GM12878 (cell line): ENCODE results near the gene HYCC2. TPM values are rescaled to one million over a fixed set of nuclear protein-coding genes. Genes with fewer than 3 reads are reported as not detected.

ENCODE experiments used
- ATAC-seq: fragments of 200-7000 bp; cut with Tn5 transposase; 3 replicates; pipeline ENCODE4 v1.9.1; 2020; ENCODE audit warnings: mild to moderate bottlenecking, moderate library complexity
- BruUV-seq: library from RNA; stranded (reverse); fragments of 400-500 nt; replicated peaks from 2 replicates; lab custom pipeline; 2021; lab: Mats Ljungman, UMichigan
- CTCF ChIA-PET: fragments of 300-600 bp; sonication (Branson Sonifier 250); formaldehyde crosslinking; extraction: SDS; loops from one replicate; lab custom pipeline; 2021; ENCODE audit warnings: inconsistent platforms; lab: Yijun Ruan, JAX
- POLR2A ChIA-PET: fragments of 350-600 bp; formaldehyde crosslinking; extraction: SDS; loops from one replicate; lab custom pipeline; 2021; ENCODE audit warnings: inconsistent platforms; lab: Charles Lee
- RAD21 ChIA-PET: fragments of 300-600 bp; sonication (Branson Sonifier 250); formaldehyde crosslinking; loops from one replicate; lab custom pipeline; 2023; ENCODE audit warnings: antibody characterized with exemption; ENCODE audit not compliant: unreplicated experiment; lab: Charles Lee
- SMC1A ChIA-PET: fragments of 300-600 bp; sonication (Branson Sonifier 250); formaldehyde crosslinking; loops from one replicate; lab custom pipeline; 2023; ENCODE audit not compliant: unreplicated experiment, uncharacterized antibody; lab: Charles Lee
- DNase-seq: peaks from one replicate; pipeline ENCODE4 v3.0.0-alpha.2; 2011; ENCODE audit warnings: low read depth, low spot score
- FAIRE-seq: peaks from 3 replicates; lab custom pipeline; 2011; peaks lifted over from hg19 to GRCh38; lab: Jason Lieb, UNC
- H2AFZ ChIP-seq: 2 replicates; pipeline ENCODE4 v1.6.0; 2011; ENCODE audit warnings: low read depth, low read length, control low read depth; ENCODE audit not compliant: control insufficient read depth
- H3K27ac ChIP-seq: 2 replicates; pipeline ENCODE4 v1.5.1; 2011; ENCODE audit warnings: control low read depth; ENCODE audit not compliant: control insufficient read depth, insufficient read depth
- H3K27me3 ChIP-seq, 2 experiments: replicated peaks in 1 of 2; 2 replicates each; pipeline versions ENCODE4 v1.6.0 to v1.6.1; 2011; ENCODE audit warnings: low read length in 1 of 2; ENCODE audit not compliant: control insufficient read depth in 2 of 2, insufficient read depth in 2 of 2
- H3K36me3 ChIP-seq, 2 experiments: 2 replicates each; pipeline ENCODE4 v1.5.1; 2011; ENCODE audit warnings: low read length in 1 of 2; ENCODE audit not compliant: control insufficient read depth in 2 of 2, insufficient read depth in 2 of 2
- H3K4me1 ChIP-seq: 2 replicates; pipeline ENCODE4 v1.6.1; 2011; ENCODE audit warnings: mild to moderate bottlenecking, low read length, moderate library complexity, mixed read lengths; ENCODE audit not compliant: control insufficient read depth, insufficient read depth
- H3K4me2 ChIP-seq: 2 replicates; pipeline ENCODE4 v1.6.0; 2011; ENCODE audit warnings: control low read depth; ENCODE audit not compliant: control insufficient read depth, insufficient read depth
- H3K4me3 ChIP-seq: fragments of 200-600 bp; sonication (generic); 2 replicates; pipeline ENCODE4 v1.5.1; 2016
- H3K79me2 ChIP-seq: 2 replicates; pipeline ENCODE4 v1.6.0; 2011; ENCODE audit warnings: low read length; ENCODE audit not compliant: control insufficient read depth, insufficient read depth
- H3K9ac ChIP-seq: 2 replicates; pipeline ENCODE4 v1.8.0; 2011; ENCODE audit warnings: low read length, control low read depth, mixed read lengths; ENCODE audit not compliant: control insufficient read depth, insufficient read depth
- H3K9me3 ChIP-seq: replicated peaks from 3 replicates; pipeline ENCODE4 v1.5.1; 2011; ENCODE audit warnings: mild to moderate bottlenecking, low read length; ENCODE audit not compliant: control insufficient read depth, insufficient read depth
- H4K20me1 ChIP-seq: 2 replicates; pipeline ENCODE4 v1.6.0; 2011; ENCODE audit not compliant: control insufficient read depth, insufficient read depth
- ELK1 ChIP-seq: IDR thresholded peaks from 2 replicates; pipeline ENCODE4 v1.6.1; 2012; ENCODE audit warnings: low read depth, low read length, improper control_type of control experiment
- HSF1 ChIP-seq: fragments of 150-350 bp; IDR thresholded peaks from 2 replicates; pipeline ENCODE4 v1.6.1; 2014; ENCODE audit warnings: mild to moderate bottlenecking, low read depth, low read length
- NRF1 ChIP-seq: conservative IDR thresholded peaks from 2 replicates; pipeline ENCODE4 v1.6.1; 2011; ENCODE audit warnings: mild to moderate bottlenecking, low read depth, low read length, improper control_type of control experiment
- POLR2AphosphoS2 ChIP-seq: IDR thresholded peaks from 2 replicates; pipeline ENCODE4 v1.6.1; 2011; ENCODE audit warnings: low read depth, mild to moderate bottlenecking, low read length, improper control_type of control experiment, moderate library complexity
- RFX5 ChIP-seq: IDR thresholded peaks from 2 replicates; pipeline ENCODE4 v1.6.1; 2011; ENCODE audit warnings: low read depth, low read length, improper control_type of control experiment
- WGBS: methylation state at CpG from one replicate; pipeline ENCODE4 v1.1.6; 2016; ENCODE audit warnings: low lambda C conversion rate; ENCODE audit not compliant: insufficient replicate concordance, insufficient coverage; ENCODE audit errors: missing lambda C conversion rate; 5-methylcytosine and 5-hydroxymethylcytosine counted together
- in situ Hi-C: fragments of 300-500 bp; cut with MboI; formaldehyde crosslinking; loops from 9 replicates; pipeline ENCODE4 v1.14.3; 2018; ENCODE audit warnings: mixed read lengths
- intact Hi-C: fragments of 100-400 bp; cut with micrococcal nuclease; formaldehyde crosslinking; loops from one replicate; pipeline ENCODE4 v1.14.2; 2022; ENCODE audit not compliant: unreplicated experiment
- polyA plus RNA-seq, 11 experiments: library from polyadenylated mRNA; depleted of rRNA in 4 of 11; unstranded in 6 of 11; stranded (reverse) in 5 of 11; fragments of >200 nt; fragmentation: Nextera tagmentation in 4 of 11; fragmentation: Illumina TruSeq in 1 of 11; extraction: Ambion mirVana in 4 of 11; extraction: Trizol in 1 of 11; gene quantifications; 1 replicate in 1 of 11; 2 replicates in 10 of 11; pipeline versions ENCODE4 v1.2.1 to v1.2.3, GENCODE V29; 2011 to 2016; ENCODE audit warnings: inconsistent platforms in 2 of 11, missing spikeins in 2 of 11, low read depth in 1 of 11
- total RNA-seq, 4 experiments: library from RNA; depleted of rRNA in 3 of 4; stranded (reverse); fragments of >200 nt in 3 of 4; fragmentation: Illumina TruSeq in 1 of 4; extraction: Trizol in 1 of 4; gene quantifications; 2 replicates each; pipeline versions ENCODE4 v1.2.1 to v1.2.3, GENCODE V29; 2013 to 2021
- TF ChIP-seq, protein P1 (sequence below): fragments of 150-350 bp; IDR thresholded peaks from 2 replicates; pipeline ENCODE4 v1.6.1; 2016; ENCODE audit warnings: low read depth, low read length
- TF ChIP-seq, protein P2 (sequence below): fragments of 450-650 bp; conservative IDR thresholded peaks from 2 replicates; pipeline ENCODE4 v1.6.1; 2017; ENCODE audit warnings: mild to moderate bottlenecking, moderate library complexity

The HYCC2 gene
- total and polyA plus RNA-seq, 10 of the 15 experiments (the other 5 are each of a cell fraction or from before 2014, with no cell fraction given) = 3.4 to 17.4 (median 8.0) TPM

DNA sequence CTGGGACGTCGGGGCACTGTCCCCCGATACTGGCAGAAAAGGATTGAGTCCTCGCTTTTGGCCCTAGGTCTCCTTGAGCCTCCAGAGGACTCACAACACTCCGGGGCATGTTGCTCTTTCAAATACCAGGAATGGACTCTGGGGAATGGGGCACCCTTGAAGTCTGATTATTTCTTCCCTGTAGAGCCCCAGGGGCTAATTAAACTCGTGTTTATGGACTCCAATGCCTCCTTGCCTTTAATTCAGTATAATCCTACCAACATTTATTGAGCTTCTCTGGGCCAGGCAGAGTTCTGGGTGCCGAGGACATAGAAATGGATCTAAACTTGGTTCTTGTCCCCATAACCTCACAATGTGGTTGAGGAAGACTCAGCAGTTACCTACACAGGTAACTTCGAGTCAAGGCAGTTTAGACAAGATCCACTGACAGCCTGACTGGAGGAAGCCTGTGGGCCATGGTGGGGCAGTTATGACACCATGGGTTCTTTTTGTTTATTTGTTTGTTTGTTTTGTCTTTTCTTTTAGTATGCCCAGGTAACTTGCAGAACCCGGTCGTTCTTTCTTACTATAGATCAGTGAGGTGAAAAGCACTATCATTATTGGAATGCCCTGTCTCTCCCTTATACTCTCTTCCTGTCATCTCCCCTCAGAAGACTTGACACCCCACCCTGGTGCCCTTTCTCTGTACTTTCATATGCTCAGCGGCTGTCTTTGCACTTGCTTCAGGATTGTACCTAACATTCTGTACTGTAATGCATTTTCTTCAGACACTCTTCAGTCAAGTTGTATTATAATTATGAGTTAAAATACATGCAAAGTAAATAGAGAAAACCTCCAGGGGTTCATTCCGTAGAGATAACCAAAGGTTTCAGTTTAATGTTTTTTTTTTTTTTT, 47.7 kb upstream of the HYCC2 start (continued):
- no peak for TF ChIP-seq HSF1

- CTCF ChIA-PET = interaction anchor here (0.7 to 5.0 kb wide), 23 partner anchors 9 to 217 kb away, joined by 3 to 53 read pairs (median 5); partner anchors contain the start of genes CASP10 and HYCC2
- intact Hi-C loops (loop anchor here (1.0 to 5.0 kb wide), 6 partner anchors 11 to 306 kb away; partner anchors contain the start of gene ORC2), in situ Hi-C loops (no loop called here)
- no peaks in the 10 kb centered on the region for H3K9me3 ChIP-seq
- peaks cover 16% of the 10 kb centered on the region for H3K4me1 ChIP-seq
- RAD21 ChIA-PET = interaction anchor here (0.7 to 7.7 kb wide), 15 partner anchors 31 to 229 kb away, joined by 3 to 71 read pairs (median 4); partner anchors contain the start of genes CASP10, NIF3L1 and ORC2
- peak overlapping the region; percentile 98 for H3K4me2 ChIP-seq
- DNase-seq (no peak), ATAC-seq (peak; percentile 61), FAIRE-seq (no peak)
- peaks cover 0 to 2% of the 10 kb centered on the region in 2 experiments; a peak in 1 of 4 replicates for H3K36me3 ChIP-seq
- H3K9ac ChIP-seq = peak overlapping the region; percentile 99
- peaks cover 86% of the 10 kb centered on the region for H3K79me2 ChIP-seq
- POLR2A ChIA-PET = interaction anchor here (0.5 to 7.0 kb wide), 12 partner anchors 12 to 255 kb away, joined by 3 to 127 read pairs (median 4); partner anchors contain the start of genes CASP10, HYCC2, NDUFB3 and NIF3L1
- no peaks in the 10 kb centered on the region for H4K20me1 ChIP-seq
- WGBS = under 1% methylated on average over 48 of the region's 48 CpGs
- H3K4me3 ChIP-seq = peak overlapping the region; percentile 82
- peak overlapping the region; percentile 13; the same call in 1 of the 2 replicates for H2AFZ ChIP-seq
- TSS peak; percentile 74 for BruUV-seq
- H3K27ac ChIP-seq = peak overlapping the region; percentile 99
- SMC1A ChIA-PET = interaction anchor here (0.7 to 9.4 kb wide), 17 partner anchors 13 to 162 kb away, joined by 3 to 143 read pairs (median 4); partner anchors contain the start of genes CASP10, NDUFB3 and ORC2
- no peaks in the 10 kb centered on the region for H3K27me3 ChIP-seq
- TF ChIP-seq NRF1 = no peak
- TF ChIP-seq POLR2AphosphoS2 = no peak
- no peak; the same call in 1 of the 2 replicates for TF ChIP-seq ELK1
- TF ChIP-seq, protein P1, sequence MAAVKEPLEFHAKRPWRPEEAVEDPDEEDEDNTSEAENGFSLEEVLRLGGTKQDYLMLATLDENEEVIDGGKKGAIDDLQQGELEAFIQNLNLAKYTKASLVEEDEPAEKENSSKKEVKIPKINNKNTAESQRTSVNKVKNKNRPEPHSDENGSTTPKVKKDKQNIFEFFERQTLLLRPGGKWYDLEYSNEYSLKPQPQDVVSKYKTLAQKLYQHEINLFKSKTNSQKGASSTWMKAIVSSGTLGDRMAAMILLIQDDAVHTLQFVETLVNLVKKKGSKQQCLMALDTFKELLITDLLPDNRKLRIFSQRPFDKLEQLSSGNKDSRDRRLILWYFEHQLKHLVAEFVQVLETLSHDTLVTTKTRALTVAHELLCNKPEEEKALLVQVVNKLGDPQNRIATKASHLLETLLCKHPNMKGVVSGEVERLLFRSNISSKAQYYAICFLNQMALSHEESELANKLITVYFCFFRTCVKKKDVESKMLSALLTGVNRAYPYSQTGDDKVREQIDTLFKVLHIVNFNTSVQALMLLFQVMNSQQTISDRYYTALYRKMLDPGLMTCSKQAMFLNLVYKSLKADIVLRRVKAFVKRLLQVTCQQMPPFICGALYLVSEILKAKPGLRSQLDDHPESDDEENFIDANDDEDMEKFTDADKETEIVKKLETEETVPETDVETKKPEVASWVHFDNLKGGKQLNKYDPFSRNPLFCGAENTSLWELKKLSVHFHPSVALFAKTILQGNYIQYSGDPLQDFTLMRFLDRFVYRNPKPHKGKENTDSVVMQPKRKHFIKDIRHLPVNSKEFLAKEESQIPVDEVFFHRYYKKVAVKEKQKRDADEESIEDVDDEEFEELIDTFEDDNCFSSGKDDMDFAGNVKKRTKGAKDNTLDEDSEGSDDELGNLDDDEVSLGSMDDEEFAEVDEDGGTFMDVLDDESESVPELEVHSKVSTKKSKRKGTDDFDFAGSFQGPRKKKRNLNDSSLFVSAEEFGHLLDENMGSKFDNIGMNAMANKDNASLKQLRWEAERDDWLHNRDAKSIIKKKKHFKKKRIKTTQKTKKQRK = no peak
- no peak for TF ChIP-seq RFX5
- TF ChIP-seq, protein P2, sequence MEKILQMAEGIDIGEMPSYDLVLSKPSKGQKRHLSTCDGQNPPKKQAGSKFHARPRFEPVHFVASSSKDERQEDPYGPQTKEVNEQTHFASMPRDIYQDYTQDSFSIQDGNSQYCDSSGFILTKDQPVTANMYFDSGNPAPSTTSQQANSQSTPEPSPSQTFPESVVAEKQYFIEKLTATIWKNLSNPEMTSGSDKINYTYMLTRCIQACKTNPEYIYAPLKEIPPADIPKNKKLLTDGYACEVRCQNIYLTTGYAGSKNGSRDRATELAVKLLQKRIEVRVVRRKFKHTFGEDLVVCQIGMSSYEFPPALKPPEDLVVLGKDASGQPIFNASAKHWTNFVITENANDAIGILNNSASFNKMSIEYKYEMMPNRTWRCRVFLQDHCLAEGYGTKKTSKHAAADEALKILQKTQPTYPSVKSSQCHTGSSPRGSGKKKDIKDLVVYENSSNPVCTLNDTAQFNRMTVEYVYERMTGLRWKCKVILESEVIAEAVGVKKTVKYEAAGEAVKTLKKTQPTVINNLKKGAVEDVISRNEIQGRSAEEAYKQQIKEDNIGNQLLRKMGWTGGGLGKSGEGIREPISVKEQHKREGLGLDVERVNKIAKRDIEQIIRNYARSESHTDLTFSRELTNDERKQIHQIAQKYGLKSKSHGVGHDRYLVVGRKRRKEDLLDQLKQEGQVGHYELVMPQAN = peak; percentile 49; the same call in 1 of the 2 replicates
Observed at GRCh38 chr2:201118121-201118960, 46.9 kb upstream of the HYCC2 start.
